Measurements from ENCODE around the gene IL32.
A peak's percentile ranks its signal among the peaks of the same experiment; 100 is the strongest.

Gene IL32

GRCh38 chr16:3098459-3099394 lies 33.3 kb downstream of the IL32 start, which contains the start of gene ZSCAN10:
ZSCAN10 (minus strand) TSS chr16:3099294; CDS start chr16:3092937, 6,357 bp downstream.
- Mint-ChIP-seq H3K4me1 (ENCODE audit: low read depth) (peaks cover 51% of the 10 kb centered on the region), H3K36me3 (no peaks in the 10 kb centered on the region), H3K27me3 (no peaks in the 10 kb centered on the region), H3K27ac (peak within 1 kb of the TSS; percentile 51), H3K4me3 (peak within 1 kb of the TSS; percentile 65), H3K9me3 (ENCODE audit: low read depth) (no peaks in the 10 kb centered on the region)

GRCh38 chr16:3099395-3099731 lies 33.9 kb downstream of the IL32 start:
- H3K4me1 Mint-ChIP-seq (ENCODE audit: low read depth) = peaks cover 51% of the 10 kb centered on the region
- no peak overlapping the region for H3K4me3 Mint-ChIP-seq
- no peaks in the 10 kb centered on the region for H3K36me3 Mint-ChIP-seq
- no peaks in the 10 kb centered on the region for H3K9me3 Mint-ChIP-seq (ENCODE audit: low read depth)
- no peak overlapping the region for H3K27ac Mint-ChIP-seq
- no peaks in the 10 kb centered on the region for H3K27me3 Mint-ChIP-seq

- Mint-ChIP-seq H3K36me3 (no peaks in the 10 kb centered on the region), H3K4me1 (ENCODE audit: low read depth) (peaks cover 48% of the 10 kb centered on the region), H3K4me3 (peak overlapping the region; percentile 65)
These were observed 34.5 kb downstream of the IL32 start for GRCh38 chr16:3099732-3100499.

GRCh38 chr16:3101018-3101840 lies 35.8 kb downstream of the IL32 start:
- Mint-ChIP-seq H3K9me3 (ENCODE audit: low read depth) (no peaks in the 10 kb centered on the region), H3K27ac (peak overlapping the region; percentile 84), H3K36me3 (no peaks in the 10 kb centered on the region), H3K4me1 (ENCODE audit: low read depth) (peaks cover 48% of the 10 kb centered on the region), H3K4me3 (peak overlapping the region; percentile 82), H3K27me3 (no peaks in the 10 kb centered on the region)

More at GRCh38 chr16:3099732-3100499, 34.5 kb downstream of the IL32 start:
- Mint-ChIP-seq H3K27me3 (no peaks in the 10 kb centered on the region), H3K27ac (peak overlapping the region; percentile 51), H3K9me3 (ENCODE audit: low read depth) (no peaks in the 10 kb centered on the region)

- Mint-ChIP-seq H3K4me1 (ENCODE audit: low read depth) (peaks cover 50% of the 10 kb centered on the region), H3K27ac (peak overlapping the region; percentile 86), H3K4me3 (peak overlapping the region; percentile 82), H3K27me3 (no peaks in the 10 kb centered on the region), H3K36me3 (no peaks in the 10 kb centered on the region), H3K9me3 (ENCODE audit: low read depth) (no peaks in the 10 kb centered on the region)
These were observed 36.5 kb downstream of the IL32 start for GRCh38 chr16:3101841-3102470.

GRCh38 chr16:3106205-3106928 lies 40.9 kb downstream of the IL32 start:
- Mint-ChIP-seq H3K4me3 (peak overlapping the region; percentile 89), H3K4me1 (ENCODE audit: low read depth) (peaks cover 31% of the 10 kb centered on the region), H3K36me3 (no peaks in the 10 kb centered on the region), H3K27me3 (no peaks in the 10 kb centered on the region), H3K9me3 (ENCODE audit: low read depth) (no peaks in the 10 kb centered on the region), H3K27ac (peak overlapping the region; percentile 94)

GRCh38 chr16:3112058-3112880 lies 46.8 kb downstream of the IL32 start, which contains the start of gene ZNF205:
ZNF205 (plus strand) TSS chr16:3112586; CDS start chr16:3113431, 845 bp downstream.
- Mint-ChIP-seq H3K27me3 (no peaks in the 10 kb centered on the region), H3K36me3 (peaks cover 3% of the 10 kb centered on the region), H3K4me3 (no peak within 1 kb of the TSS), H3K4me1 (ENCODE audit: low read depth) (peaks cover 3% of the 10 kb centered on the region), H3K9me3 (ENCODE audit: low read depth) (no peaks in the 10 kb centered on the region), H3K27ac (no peak within 1 kb of the TSS)

- Mint-ChIP-seq H3K27me3 (no peaks in the 10 kb centered on the region), H3K36me3 (peaks cover 3% of the 10 kb centered on the region), H3K4me3 (no peak overlapping the region), H3K27ac (no peak overlapping the region), H3K4me1 (ENCODE audit: low read depth) (no peaks in the 10 kb centered on the region), H3K9me3 (ENCODE audit: low read depth) (no peaks in the 10 kb centered on the region)
These were observed 47.6 kb downstream of the IL32 start for GRCh38 chr16:3112881-3113574.

- no peak overlapping the region for H3K27ac Mint-ChIP-seq
- H3K36me3 Mint-ChIP-seq = peaks cover 3% of the 10 kb centered on the region
- no peaks in the 10 kb centered on the region for H3K9me3 Mint-ChIP-seq (ENCODE audit: low read depth)
- no peaks in the 10 kb centered on the region for H3K27me3 Mint-ChIP-seq
- no peaks in the 10 kb centered on the region for H3K4me1 Mint-ChIP-seq (ENCODE audit: low read depth)
- H3K4me3 Mint-ChIP-seq = no peak overlapping the region
These were observed 48.5 kb downstream of the IL32 start for GRCh38 chr16:3113765-3114479.

- Mint-ChIP-seq H3K27ac (no peak overlapping the region), H3K36me3 (peaks cover 3% of the 10 kb centered on the region), H3K4me3 (no peak overlapping the region), H3K27me3 (no peaks in the 10 kb centered on the region), H3K9me3 (ENCODE audit: low read depth) (no peaks in the 10 kb centered on the region), H3K4me1 (ENCODE audit: low read depth) (no peaks in the 10 kb centered on the region)
These were observed 49.6 kb downstream of the IL32 start for GRCh38 chr16:3115003-3115402.

- H3K9me3 Mint-ChIP-seq (ENCODE audit: low read depth) = no peaks in the 10 kb centered on the region
- no peak overlapping the region for H3K4me3 Mint-ChIP-seq
- no peaks in the 10 kb centered on the region for H3K27me3 Mint-ChIP-seq
- H3K4me1 Mint-ChIP-seq (ENCODE audit: low read depth) = no peaks in the 10 kb centered on the region
- H3K27ac Mint-ChIP-seq = no peak overlapping the region
- peaks cover 3% of the 10 kb centered on the region for H3K36me3 Mint-ChIP-seq
These were observed 50.1 kb downstream of the IL32 start for GRCh38 chr16:3115561-3115960.

GRCh38 chr16:3118204-3118790 lies 52.9 kb downstream of the IL32 start:
- H3K36me3 Mint-ChIP-seq = peaks cover 3% of the 10 kb centered on the region
- no peak overlapping the region for H3K27ac Mint-ChIP-seq
- H3K4me3 Mint-ChIP-seq = no peak overlapping the region
- H3K9me3 Mint-ChIP-seq (ENCODE audit: low read depth) = no peaks in the 10 kb centered on the region
- no peaks in the 10 kb centered on the region for H3K27me3 Mint-ChIP-seq
- H3K4me1 Mint-ChIP-seq (ENCODE audit: low read depth) = no peaks in the 10 kb centered on the region
